Measurements from ENCODE around the gene TBC1D4.
"Not testable (repeated sequence)": the region's sequence is repeated elsewhere in the genome, so short reads cannot be mapped to it uniquely, and the experiment has no call there.

Gene TBC1D4

DNA sequence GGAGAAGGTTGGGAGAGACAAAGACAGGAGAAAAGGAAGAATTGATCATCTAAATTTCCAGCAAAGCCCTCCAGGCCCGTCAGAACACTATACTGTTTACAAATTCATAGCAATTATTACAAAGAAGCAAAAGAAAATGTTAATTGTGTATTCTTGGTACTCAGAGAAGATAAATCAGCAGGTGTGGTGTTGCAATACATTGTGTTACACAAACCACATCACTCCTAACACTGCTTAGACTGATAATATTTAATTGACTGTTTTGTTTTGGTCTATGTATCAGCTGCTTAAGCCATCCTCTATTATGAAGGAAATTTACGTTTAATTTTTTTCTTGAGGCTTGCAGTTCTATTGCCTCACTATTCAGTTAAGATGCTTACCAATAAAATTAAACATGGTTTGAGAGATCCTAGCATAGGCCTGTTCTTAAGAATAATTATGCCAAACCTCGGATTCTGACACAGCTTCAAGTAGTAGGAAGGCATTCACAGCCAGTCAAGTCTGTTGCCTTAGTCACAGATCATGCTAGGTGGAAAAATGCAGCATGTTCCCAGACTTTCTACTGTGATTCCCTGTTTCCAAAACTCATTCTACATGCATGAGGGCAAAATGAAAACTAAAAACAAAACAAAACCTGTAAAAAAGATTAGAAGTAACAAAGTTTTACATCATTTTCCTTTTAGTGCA, 129.2 kb downstream of the TBC1D4 start:
- no peak for DNase-seq

- DNase-seq, result not testable (repeated sequence)
These were observed 130.4 kb downstream of the TBC1D4 start for GRCh38 chr13:75351538-75351937.

DNA sequence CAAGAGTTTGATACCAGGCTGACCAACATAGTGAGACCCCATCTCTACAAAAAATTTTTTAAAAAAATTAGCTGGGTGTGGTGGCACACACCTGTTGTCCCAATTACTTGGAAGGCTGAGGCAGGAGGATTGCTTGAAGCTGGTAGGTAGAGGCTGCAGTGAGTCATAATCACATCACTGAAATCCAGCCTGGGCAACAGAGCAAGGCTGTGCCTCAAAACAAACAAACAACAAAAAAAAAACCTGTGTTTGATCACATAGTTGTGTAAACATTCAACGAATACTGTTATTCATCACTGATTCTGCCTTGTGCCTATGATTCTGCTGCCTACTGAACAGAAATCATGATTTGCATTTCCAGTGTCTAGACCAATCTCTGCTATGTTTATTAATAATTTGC, 134.0 kb downstream of the TBC1D4 start:
- no peak for DNase-seq

DNA sequence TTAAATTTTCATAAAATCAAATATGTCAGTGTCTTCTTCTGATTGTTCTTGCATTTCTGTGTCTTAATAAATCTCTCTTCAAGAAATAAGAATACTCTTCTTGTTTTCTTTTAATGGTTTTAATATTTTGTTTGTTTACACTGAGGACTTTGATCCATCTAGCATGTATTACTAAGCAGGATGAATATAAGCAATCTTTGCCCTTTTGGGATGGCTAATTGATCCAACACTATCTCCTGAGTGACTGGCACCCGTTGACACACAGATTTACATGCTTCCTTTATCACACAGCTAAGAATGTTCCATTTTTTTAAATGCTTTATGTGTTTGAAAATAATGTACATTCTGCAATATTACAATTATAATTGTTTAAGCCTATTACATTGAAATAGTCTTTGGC, 134.5 kb downstream of the TBC1D4 start:
- no peak for DNase-seq

DNA sequence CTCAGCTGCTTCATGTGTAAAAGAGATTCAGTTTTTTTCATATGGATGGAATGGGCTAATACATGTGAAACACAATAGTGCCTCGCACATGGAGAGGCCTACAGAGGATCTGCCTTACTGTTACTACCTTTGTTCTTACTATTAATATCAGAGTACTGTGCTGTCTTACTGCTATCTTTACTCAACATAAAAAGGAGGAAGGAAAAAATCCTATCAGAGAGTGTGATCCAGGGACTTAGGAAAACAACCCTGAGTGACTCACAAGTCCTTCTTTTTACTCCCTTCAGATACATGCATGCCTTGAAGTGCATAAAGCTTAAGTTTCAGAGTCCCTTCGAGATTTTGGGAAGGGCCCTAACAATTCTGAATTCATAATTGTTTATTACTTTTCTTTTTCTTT, 136.8 kb downstream of the TBC1D4 start:
- no peak for DNase-seq

DNA sequence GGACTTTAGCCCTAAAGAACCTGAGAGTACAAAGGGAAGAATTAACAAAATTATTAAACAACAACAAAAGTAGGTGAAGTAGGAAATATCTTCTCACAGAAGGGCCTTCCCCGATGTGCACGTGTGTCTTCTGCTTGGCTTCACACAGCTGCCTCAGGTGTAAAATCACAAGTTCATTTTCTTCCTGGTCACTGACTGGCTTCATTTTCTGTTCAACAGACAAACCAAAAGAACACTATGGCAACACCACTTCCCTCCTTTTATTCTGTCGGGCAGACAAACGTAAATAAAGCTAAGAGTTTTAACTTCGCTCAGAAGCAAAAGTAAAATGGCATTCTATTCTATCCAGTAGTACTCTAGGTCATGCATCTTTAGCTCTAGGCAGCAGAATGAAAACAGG, 140.9 kb downstream of the TBC1D4 start:
- no peak for DNase-seq

DNA sequence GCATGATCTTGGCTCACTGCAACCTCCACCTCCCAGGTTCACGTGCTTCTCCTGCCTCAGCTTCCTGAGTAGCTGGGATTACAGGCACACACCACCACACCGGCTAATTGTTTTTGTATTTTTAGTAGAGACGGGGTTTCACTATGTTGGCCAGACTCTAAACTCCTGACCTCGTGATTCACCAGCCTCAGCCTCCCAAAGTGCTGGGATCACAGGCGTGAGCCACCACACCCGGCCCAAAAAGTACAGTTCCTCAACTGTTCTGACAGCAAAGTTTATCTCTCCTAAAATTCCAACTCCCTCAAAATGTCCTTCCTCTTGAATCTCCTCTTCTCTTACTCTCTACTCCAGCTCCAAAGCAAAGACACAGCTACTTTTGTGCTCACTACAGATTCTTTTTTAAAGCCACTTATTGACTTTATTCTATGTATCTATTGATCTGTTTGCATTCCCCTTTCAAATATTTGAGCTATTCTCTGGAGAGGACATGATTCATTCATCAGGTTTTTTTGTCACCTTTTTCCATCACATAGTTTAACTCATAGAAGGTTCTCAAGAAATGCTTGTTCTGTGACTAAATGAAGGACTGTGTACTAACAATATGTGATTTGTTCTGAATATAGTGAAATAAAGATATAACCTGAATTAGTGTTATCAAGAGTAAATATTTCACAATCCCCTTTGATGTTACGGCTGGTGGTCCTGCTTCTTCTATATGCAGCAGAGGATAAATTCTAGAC, 142.2 kb downstream of the TBC1D4 start:
- DNase-seq, result no peak

DNA sequence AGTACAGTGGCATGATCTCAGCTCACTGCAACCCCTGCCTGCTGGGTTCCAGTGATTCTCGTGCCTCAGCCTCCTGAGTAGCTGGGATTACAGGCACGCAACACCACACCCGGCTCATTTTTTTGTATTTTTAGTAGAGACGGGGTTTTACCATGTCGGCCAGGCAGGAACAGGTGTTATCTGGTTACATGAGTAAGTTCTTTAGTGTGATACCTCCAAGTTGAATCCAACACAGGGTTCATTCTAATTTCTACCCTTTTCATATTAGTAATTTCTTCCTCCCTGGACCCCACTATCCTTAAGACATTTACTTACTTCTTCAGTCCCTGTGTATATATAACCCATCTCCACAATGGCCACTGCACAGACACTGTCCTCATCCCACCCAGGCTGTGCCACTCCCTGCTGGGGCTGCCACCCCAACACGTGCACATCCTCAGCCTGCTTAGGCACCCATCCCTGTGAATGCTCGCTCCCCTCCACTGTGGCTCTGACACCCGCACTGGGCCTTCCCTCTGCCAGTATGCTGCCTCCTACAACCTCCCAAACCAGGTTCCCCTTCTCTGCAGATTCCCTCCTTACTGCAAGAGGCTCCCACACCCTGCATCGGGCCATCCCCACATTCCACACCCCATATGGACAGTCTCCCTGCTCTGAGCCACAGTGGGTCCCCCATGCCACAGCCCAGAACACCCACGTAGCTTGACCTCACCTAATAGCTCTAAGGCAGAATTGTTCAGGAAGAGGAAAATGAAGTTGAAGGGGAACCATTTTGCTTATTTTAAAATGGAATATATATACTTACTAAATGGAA, 147.1 kb downstream of the TBC1D4 start:
- DNase-seq, result no peak

DNA sequence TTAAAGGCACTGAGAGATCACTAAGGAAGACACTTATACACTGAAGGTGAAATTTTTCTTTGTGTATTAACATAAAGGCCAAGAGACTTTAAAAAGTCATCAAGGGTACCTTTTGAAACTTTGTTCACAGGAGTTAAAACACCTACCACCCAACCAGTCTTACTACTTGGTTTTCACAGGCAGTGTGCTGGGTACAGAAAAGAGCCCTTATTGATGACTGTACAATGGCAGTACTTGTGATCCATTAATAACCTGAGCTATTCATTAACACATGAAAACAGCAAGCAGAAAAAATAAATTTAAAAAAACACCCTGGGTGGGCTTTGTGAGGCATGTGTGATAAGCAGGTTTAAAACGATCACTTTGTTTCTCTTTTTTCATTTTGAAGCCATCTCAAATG, 148.9 kb downstream of the TBC1D4 start:
- DNase-seq, result no peak

GRCh38 chr13:75331792-75332349, 150.1 kb downstream of the TBC1D4 start:
- no peak for DNase-seq

DNA sequence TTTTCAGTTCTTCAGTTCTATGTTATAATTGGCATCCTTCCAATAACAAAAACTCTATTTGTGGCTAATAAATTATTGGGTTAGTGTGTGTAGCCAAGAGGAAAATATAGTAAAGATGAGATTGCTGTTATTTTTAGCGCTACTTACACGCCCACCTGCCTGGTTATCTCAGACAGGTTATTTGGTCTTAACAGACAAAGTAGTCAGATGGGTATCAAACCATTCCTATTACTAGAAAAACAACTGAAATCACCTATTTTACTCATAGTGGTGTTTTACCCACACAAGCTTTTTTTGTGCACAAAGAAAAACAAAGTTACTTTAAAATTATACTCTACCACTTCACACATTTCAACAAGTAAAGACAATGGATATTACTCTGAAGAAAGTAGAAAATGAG, 151.2 kb downstream of the TBC1D4 start:
- no peak for DNase-seq

DNA sequence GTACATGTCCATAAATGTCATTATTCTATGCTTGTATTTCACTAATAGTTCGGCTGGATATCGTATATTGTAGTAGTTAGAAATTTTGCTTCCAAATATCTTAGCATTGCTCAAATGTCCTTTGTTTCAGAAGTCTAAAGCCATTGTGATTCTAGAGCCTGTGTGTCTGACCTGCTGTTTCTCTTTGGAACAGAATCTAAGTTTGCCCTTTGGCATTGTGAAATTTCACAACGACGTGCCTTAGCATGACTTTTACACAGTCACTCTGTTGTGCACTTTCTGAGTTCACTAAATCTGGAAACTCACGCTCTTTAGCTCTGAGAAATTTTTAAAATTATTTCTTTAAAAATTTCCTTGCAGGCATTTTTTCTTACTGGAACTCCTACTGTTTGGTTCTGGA, 152.2 kb downstream of the TBC1D4 start:
- no peak for DNase-seq

DNA sequence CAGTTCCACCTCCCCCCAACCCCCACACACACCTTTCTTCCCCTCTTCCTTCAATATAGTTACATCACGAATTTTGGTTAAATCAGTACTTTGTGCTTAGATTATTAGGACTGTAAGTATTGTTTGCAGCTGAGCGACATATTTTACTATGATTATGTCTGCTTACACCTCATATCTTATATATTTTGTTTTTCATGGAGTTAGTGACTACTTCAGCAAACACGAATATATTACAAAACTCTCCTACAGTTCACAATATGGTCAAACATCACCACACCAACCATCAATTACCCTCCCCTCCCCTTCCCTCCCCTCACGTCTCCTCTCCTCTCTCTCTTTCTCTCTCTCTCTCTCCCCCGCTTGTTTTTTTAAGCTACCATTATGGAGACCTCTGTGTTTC, 152.9 kb downstream of the TBC1D4 start:
- no peak for DNase-seq

GRCh38 chr13:75327135-75327510, 154.8 kb downstream of the TBC1D4 start:
- DNase-seq, result no peak

GRCh38 chr13:75326173-75327134, 155.5 kb downstream of the TBC1D4 start:
- no peak for DNase-seq

- no peak for DNase-seq
These were observed 156.3 kb downstream of the TBC1D4 start for GRCh38 chr13:75325711-75326110.

DNA sequence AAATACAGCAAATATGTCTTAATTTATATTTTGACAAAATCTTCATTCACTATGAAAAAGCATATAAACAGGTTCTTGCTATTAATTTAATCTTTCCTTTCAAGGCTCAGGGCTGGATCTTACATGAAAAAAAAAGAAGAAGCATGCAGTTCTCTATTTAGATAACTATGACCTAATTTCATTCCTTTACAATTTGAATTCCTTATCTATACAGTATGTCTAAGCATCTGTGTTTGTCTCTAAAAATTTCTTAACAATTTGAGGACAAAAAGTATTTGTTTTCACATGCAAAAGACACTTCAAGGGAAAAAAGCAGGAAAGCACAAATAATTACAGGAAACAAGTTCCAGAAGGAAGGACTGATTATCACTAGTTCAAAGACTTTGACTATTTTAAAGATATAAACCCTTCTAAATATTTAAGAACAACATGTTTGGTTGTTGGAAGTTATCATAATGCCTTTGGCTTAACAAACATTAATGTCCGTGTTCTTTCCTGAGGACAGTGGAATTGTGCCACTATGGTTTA, 157.5 kb downstream of the TBC1D4 start:
- DNase-seq, result no peak

DNA sequence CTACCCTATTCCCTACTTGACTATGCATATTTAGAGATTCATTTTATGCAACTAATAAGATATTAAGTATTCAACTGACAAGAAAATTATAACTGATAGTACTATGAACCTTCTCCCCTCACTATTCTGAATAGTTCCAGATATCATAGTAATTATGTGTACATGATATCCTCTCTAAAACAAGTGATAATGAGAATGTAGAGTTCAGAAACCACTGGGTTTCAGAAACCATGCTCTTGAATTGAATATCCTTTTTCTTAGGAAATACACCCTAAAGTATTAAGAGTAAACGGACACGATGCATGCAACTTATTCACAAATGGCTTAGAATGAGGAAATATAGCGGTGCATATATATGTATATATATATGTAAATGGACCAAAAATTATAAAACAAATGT, 160.9 kb downstream of the TBC1D4 start:
- DNase-seq, result no peak

DNA sequence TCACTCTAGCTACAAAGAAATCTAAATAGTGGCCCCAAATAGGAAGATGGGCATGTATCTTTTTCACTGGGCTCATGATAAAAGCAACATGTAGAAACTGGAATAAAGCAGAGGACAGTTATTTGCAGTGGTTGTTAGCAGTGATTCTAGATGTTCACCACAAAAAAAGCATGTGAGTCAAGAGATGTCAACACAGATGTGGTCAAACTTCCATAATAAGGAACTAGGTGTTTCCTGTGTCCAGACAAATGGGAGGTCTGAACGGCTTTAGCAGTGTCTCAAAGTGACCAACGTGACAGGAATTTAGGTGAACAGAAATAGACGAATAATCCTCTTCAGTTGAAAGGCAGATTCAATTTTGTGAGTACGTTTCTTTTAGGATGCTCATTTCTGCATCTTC, 162.7 kb downstream of the TBC1D4 start:
- DNase-seq, result no peak

- DNase-seq, result no peak
These were observed 163.7 kb downstream of the TBC1D4 start for GRCh38 chr13:75318138-75318833.

DNA sequence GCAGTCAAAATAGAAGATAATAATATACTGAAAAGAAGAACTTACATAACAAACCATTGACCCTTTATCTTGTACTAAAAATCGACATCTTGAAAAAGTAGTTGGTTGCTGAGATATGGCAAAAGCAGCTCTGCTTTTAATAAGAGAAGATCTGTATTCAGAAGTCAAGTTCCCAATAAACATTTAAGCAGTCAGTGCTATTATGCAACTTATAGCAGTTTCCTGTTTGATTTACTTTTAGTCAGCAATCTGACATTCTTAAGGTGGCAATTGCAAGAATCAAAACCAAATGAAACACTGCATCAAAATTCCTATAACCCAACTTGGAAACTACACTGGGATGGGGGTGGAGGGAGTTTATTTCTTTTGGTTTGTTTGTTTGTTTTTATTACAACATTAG, 165.5 kb downstream of the TBC1D4 start:
- DNase-seq, result no peak

Data from bone marrow (tissue), 2 donors.